ENCODE data around the gene LDB2. TPM values are rescaled to one million over a fixed set of nuclear protein-coding genes. Genes with fewer than 3 reads are reported as not detected.
"Not testable (repeated sequence)": the region's sequence is repeated elsewhere in the genome, so short reads cannot be mapped to it uniquely, and the experiment has no call there.

The LDB2 gene
- total RNA-seq, 1 experiment from 2014 or later, result not detected

GRCh38 chr4:16524406-16524805, 374.0 kb downstream of the LDB2 start:
- Mint-ChIP-seq H3K36me3 (ENCODE audit: insufficient read depth, unreplicated experiment) (no peaks in the 10 kb centered on the region), H3K4me1 (ENCODE audit: low read depth, unreplicated experiment) (no peaks in the 10 kb centered on the region), H3K27ac (ENCODE audit: unreplicated experiment) (no peak overlapping the region), H3K4me3 (ENCODE audit: low read depth, unreplicated experiment) (no peak overlapping the region), H3K9me3 (ENCODE audit: low read depth, unreplicated experiment) (no peaks in the 10 kb centered on the region), H3K27me3 (ENCODE audit: unreplicated experiment) (peaks cover 63% of the 10 kb centered on the region)
- intact Hi-C loops (cut with micrococcal nuclease; ENCODE audit: unreplicated experiment), result no loop called here
- CTCF ChIA-PET, result no interaction called here
- no peak for DNase-seq
- no TSS peak for BruUV-seq (replicated peaks)
- TF ChIP-seq CTCF (IDR thresholded peaks at IDR 0.05; ENCODE audit: unreplicated experiment), result no peak

GRCh38 chr4:16523526-16523925, 374.9 kb downstream of the LDB2 start:
- peaks cover 56% of the 10 kb centered on the region for H3K27me3 Mint-ChIP-seq (ENCODE audit: unreplicated experiment)
- H3K36me3 Mint-ChIP-seq (ENCODE audit: insufficient read depth, unreplicated experiment); DNase-seq; intact Hi-C loops (cut with micrococcal nuclease; ENCODE audit: unreplicated experiment); H3K9me3 Mint-ChIP-seq (ENCODE audit: low read depth, unreplicated experiment); H3K4me1 Mint-ChIP-seq (ENCODE audit: low read depth, unreplicated experiment); CTCF ChIA-PET; H3K27ac Mint-ChIP-seq (ENCODE audit: unreplicated experiment); H3K4me3 Mint-ChIP-seq (ENCODE audit: low read depth, unreplicated experiment); BruUV-seq (replicated peaks): not testable (repeated sequence)

DNA sequence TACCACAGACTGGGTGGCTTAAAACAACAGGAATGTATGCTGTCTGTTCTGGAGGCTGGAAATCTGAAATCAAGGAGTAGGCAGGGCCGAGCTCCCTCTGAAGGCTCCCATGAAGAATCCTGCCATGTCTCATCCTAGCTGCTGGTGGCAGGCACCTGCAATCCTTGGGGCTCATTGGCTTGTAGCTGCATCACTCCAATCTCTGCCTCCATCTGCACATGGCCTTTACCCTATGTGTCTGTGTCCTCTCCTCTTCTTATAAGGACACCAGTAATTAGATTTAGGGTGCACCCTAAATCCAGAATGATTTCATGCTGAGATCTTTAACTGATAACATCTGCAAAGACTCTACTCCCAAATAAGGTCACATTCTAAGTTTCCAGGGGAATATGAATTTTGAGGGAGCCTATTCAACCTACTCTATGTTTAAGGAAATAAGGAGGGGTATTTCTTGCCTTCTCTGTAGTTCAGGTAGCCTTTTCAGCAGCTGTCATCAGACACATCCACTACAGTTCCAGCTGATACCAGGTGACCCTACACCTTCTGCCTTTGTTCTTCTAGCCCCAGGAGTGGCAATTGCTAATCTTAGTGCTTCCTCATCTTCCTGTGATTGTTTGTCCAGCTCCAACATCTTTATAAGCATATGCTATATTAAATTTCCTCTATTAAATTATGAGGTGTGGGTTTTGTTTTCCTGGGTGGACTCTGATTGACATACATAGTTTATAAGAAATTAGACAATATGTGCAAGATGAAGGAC, 377.1 kb downstream of the LDB2 start:
- no peak overlapping the region for H3K4me3 Mint-ChIP-seq (ENCODE audit: low read depth, unreplicated experiment)
- H3K27me3 Mint-ChIP-seq (ENCODE audit: unreplicated experiment), result peaks cover 42% of the 10 kb centered on the region
- BruUV-seq (replicated peaks), result no TSS peak
- intact Hi-C loops (cut with micrococcal nuclease; ENCODE audit: unreplicated experiment), result no loop called here
- TF ChIP-seq CTCF (IDR thresholded peaks at IDR 0.05; ENCODE audit: unreplicated experiment), result no peak
- H3K36me3 Mint-ChIP-seq (ENCODE audit: insufficient read depth, unreplicated experiment), result no peaks in the 10 kb centered on the region
- no peak for DNase-seq
- H3K9me3 Mint-ChIP-seq (ENCODE audit: low read depth, unreplicated experiment), result no peaks in the 10 kb centered on the region
- CTCF ChIA-PET, result no interaction called here
- H3K27ac Mint-ChIP-seq (ENCODE audit: unreplicated experiment), result no peak overlapping the region
- no peaks in the 10 kb centered on the region for H3K4me1 Mint-ChIP-seq (ENCODE audit: low read depth, unreplicated experiment)

DNA sequence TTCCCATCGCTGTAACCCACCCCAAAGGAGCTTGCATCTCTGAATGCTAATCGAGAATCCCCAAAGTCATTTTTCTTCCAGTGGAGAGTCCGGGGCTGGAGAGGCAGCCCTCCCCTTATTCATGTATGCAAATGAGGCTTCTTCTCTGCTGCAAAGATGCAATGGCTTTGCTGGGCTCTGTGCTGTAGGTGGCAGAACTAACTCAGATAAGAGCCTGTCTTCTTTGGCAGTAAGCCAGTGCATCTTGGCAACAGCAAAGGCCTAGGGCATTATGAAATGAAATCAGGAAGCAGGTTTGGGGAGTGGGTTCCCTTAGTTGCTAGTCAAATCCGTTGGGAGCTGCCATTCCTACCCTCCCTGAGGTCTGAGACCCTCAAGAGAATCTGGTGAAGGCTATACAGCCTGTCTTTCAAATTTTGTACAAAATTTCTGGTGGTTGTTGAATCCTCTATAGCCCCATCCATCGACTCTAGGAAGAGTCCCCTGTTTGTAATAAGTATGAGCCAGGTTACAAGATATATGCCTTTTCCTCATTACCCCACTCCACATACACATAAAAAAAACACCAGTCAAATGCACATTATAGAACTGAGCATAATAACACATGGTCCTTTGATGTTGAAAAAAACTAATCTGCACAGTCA, 381.5 kb downstream of the LDB2 start:
- no peaks in the 10 kb centered on the region for H3K4me1 Mint-ChIP-seq (ENCODE audit: low read depth, unreplicated experiment)
- CTCF ChIA-PET, result no interaction called here
- H3K27me3 Mint-ChIP-seq (ENCODE audit: unreplicated experiment), result peaks cover 21% of the 10 kb centered on the region
- intact Hi-C loops (cut with micrococcal nuclease; ENCODE audit: unreplicated experiment), result no loop called here
- BruUV-seq (replicated peaks), result no TSS peak
- no peak overlapping the region for H3K4me3 Mint-ChIP-seq (ENCODE audit: low read depth, unreplicated experiment)
- no peaks in the 10 kb centered on the region for H3K9me3 Mint-ChIP-seq (ENCODE audit: low read depth, unreplicated experiment)
- H3K36me3 Mint-ChIP-seq (ENCODE audit: insufficient read depth, unreplicated experiment), result no peaks in the 10 kb centered on the region
- no peak for TF ChIP-seq CTCF (IDR thresholded peaks at IDR 0.05; ENCODE audit: unreplicated experiment)
- DNase-seq, result no peak
- H3K27ac Mint-ChIP-seq (ENCODE audit: unreplicated experiment), result no peak overlapping the region

DNA sequence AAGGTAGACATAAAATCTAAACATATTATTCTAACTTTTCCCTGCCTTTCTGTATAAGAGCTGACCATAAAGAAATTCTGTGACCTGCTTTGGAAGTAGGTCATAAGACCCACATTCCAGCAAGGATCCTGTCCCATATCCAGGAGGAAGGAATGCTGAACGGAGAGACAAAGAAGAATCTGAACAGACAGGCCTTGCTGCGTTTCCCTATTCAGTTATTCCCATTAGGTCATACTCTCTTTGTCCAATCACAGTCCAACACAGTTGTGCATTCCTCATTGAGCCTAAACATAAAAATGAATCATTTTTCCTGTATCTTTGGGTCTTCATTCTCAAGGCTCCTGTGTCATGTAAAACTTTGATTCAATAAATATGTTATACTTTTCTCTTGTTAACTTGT, 384.6 kb downstream of the LDB2 start:
- Mint-ChIP-seq H3K4me1 (ENCODE audit: low read depth, unreplicated experiment) (no peaks in the 10 kb centered on the region), H3K4me3 (ENCODE audit: low read depth, unreplicated experiment) (no peak overlapping the region), H3K27me3 (ENCODE audit: unreplicated experiment) (peaks cover 12% of the 10 kb centered on the region), H3K27ac (ENCODE audit: unreplicated experiment) (no peak overlapping the region), H3K9me3 (ENCODE audit: low read depth, unreplicated experiment) (peaks cover 3% of the 10 kb centered on the region), H3K36me3 (ENCODE audit: insufficient read depth, unreplicated experiment) (no peaks in the 10 kb centered on the region)
- no peak for DNase-seq
- TF ChIP-seq CTCF (IDR thresholded peaks at IDR 0.05; ENCODE audit: unreplicated experiment), result no peak
- no TSS peak for BruUV-seq (replicated peaks)
- intact Hi-C loops (cut with micrococcal nuclease; ENCODE audit: unreplicated experiment), result no loop called here
- CTCF ChIA-PET, result no interaction called here

Data from Calu3 (cell line).